Omental fat pad (tissue), 4 donors: ENCODE measurements around the gene BORCS8. TPM values are rescaled to one million over a fixed set of nuclear protein-coding genes. Genes with fewer than 3 reads are reported as not detected.

Experiments used
- ATAC-seq: fragments of 150-250 bp; one replicate; pipeline ENCODE4 v1.9.1; 2016; ENCODE audit warnings: mild to moderate bottlenecking, moderate library complexity; ENCODE audit not compliant: low FRiP score
- DNase-seq: peaks from one replicate; pipeline ENCODE4 v3.0.0-alpha.2; 2019; ENCODE audit warnings: low spot score
- total RNA-seq, 4 donors: library from RNA; depleted of rRNA; stranded (reverse); fragments of >200 nt; gene quantifications; one replicate each; pipeline ENCODE4 v1.1.0, GENCODE V29; 2016
- TF ChIP-seq, protein P1 (sequence below), 3 donors: fragments of 450-650 bp; IDR thresholded peaks; one replicate each; pipeline ENCODE4 v1.5.1; 2016 to 2017; ENCODE audit warnings: antibody characterized with exemption in 3 of 3, mild to moderate bottlenecking in 3 of 3, moderate library complexity in 2 of 3

The BORCS8 gene
- total RNA-seq, 4 donors from 2014 or later, result 16.8 to 29.8 (median 19.9) TPM

DNA sequence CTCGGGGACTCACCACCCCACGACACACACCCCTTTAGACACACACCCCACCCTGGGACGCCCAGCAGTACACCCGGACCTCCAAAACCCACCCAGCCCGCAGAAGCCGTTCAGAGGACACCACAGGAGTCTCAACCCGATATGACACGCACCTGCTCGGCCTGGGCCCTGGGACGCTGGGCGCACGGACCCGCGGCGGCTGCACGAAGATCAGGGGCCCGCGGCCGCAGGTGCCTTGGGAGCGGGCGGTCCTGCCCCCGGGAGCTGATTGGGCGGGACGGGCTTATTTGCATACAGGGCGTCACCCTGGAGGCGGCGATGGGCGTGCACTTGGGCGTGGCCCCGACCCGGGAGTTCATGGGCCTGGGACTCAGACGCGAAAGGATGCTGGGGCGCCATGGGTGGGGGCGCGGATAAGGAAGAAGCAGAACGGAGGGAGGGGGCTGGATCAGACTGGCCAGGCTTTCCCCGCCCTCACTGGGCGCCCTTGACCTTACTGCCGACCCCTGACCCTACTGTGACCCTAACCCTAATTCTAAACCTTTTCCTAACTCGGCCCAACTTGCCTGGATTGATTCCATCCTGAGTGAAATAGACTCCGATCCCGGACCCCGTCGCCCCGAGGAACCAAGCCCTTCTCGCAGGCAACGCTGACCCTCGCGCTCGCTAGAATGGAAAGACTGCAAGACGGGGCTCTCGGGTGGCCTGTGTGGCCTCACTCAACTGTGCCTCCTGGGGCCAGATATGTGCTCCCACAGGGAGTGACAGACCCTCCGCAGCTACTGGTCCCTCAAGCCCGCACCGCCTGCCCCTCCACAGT is 21.7 kb downstream of the BORCS8 start, which contains the start of gene MEF2B:
Gene MEF2B, minus strand, starts transcription at position 211 of the 820 bp plus-strand sequence. CDS start 19,528 bp downstream, outside the sequence.
- DNase-seq, result peak; percentile 51
- peak; percentile 78 for ATAC-seq
- TF ChIP-seq, protein P1, sequence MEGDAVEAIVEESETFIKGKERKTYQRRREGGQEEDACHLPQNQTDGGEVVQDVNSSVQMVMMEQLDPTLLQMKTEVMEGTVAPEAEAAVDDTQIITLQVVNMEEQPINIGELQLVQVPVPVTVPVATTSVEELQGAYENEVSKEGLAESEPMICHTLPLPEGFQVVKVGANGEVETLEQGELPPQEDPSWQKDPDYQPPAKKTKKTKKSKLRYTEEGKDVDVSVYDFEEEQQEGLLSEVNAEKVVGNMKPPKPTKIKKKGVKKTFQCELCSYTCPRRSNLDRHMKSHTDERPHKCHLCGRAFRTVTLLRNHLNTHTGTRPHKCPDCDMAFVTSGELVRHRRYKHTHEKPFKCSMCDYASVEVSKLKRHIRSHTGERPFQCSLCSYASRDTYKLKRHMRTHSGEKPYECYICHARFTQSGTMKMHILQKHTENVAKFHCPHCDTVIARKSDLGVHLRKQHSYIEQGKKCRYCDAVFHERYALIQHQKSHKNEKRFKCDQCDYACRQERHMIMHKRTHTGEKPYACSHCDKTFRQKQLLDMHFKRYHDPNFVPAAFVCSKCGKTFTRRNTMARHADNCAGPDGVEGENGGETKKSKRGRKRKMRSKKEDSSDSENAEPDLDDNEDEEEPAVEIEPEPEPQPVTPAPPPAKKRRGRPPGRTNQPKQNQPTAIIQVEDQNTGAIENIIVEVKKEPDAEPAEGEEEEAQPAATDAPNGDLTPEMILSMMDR (IDR thresholded peaks at IDR 0.05), result no peak

DNA sequence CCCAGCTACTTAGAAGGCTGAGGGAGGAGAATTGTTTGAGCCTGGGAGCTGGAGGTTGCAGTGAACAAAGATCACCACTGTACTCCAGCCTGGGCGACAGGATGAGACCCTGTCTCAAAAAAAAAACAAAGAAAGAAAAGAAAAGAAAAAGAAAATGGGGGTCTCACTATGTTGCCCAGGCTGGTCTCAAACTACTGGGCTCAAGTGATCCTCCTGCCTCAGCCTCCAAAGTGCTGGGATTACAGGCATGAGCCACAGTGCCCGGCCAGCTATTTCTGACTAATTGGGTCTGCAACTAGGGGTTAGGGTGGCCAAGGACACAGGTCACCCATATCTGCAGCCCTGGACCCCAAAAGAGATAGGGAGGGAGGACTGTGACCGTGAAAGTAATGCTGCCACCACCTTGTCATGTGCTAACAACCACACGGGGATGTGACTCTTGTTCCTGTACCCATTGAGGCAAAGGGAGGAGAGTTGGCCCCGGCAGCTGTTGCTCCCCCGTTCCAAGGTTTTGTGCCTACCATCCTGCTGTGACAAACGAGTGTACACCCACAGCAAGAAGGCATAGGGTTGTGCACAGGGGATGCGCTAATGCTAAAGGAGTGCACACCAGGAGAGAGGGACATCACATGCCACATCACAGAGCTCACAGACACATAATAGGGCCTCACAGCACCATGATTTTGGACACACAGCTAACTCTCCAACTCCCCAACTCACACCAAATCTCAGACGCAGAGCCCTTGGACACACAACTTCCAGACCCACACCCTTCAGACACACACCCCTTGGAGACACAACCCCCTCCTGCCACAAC is 22.5 kb downstream of the BORCS8 start:
- no peak for DNase-seq
- TF ChIP-seq, protein P1 (IDR thresholded peaks at IDR 0.05), result no peak
- no peak for ATAC-seq

GRCh38 chr19:19167612-19168011 is 24.3 kb downstream of the BORCS8 start:
- no peak for DNase-seq
- TF ChIP-seq, protein P1 (IDR thresholded peaks at IDR 0.05), result no peak
- ATAC-seq, result no peak

- TF ChIP-seq, protein P1 (IDR thresholded peaks at IDR 0.05), result no peak
- ATAC-seq, result no peak
- no peak for DNase-seq
Observed at GRCh38 chr19:19165396-19165795, 26.6 kb downstream of the BORCS8 start.

- DNase-seq, result no peak
- peak; percentile 8 for ATAC-seq
- TF ChIP-seq, protein P1 (IDR thresholded peaks at IDR 0.05), result no peak
Observed at GRCh38 chr19:19162495-19162894, 29.5 kb downstream of the BORCS8 start.

- ATAC-seq (no peak), DNase-seq (no peak)
- TF ChIP-seq, protein P1 (IDR thresholded peaks at IDR 0.05), result no peak
Observed at GRCh38 chr19:19160461-19161035, 31.4 kb downstream of the BORCS8 start.
